Activated T-cell treated with anti-CD3 and anti-CD28 coated beads, Interleukin-2, amount 50 U/mL, for 1 hour (primary cell): ENCODE measurements around the gene SEZ6L.

Experiments
- DNase-seq: peaks from one replicate; pipeline ENCODE4 v3.0.0-alpha.2; 2020

Gene SEZ6L

DNA sequence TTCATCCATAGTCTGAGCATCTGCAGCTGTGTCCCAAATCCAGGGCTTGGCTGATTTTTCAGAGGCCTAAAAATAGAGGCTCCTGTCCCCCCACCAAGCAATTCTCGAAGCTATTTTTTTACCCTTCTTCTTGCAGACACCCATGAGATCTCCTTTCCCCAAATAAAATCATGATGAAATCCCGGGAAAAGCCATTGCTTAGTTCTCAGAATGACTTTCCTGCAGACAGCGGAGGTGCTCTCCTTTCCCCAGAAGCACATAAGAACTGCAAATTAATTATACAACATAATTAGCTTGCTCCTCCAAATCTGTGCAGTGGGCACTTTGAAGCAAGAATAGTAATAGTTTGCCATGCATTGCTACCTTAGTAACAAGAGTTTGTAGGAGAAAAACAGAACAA lies 176.2 kb downstream of the SEZ6L start:
- DNase-seq, result no peak

DNA sequence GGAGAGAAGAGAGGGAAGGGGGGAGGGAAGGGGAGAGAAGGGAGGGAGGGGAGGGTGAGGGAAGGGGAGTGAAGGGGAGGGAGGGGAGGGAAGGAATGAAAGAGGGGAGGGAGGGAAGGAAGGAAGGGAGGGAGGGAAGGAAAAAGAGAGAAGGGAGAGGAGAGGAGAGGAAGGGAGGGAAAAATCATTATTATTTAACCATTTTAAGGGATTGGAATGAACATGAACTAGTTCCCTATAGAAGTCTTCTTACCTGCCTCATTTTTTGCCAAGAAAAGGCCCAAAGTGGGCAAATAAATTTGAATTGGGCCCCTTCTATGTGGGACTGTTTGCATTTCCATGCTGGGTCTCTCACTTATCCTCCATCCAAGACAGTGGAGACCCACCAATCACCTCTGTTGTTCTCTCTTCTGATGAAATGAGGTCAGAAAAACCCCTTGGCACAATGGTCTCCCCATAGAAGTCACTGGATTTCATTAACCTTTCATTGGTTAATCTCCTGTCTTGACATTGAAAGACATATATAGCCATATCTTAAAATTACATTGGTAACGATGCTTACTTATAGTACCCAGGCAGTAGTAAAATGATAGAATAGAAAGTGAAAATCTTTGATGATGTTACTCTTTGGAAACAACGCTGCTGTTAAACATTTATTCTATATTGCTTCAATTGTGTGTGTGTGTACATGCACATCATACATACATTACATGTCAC lies 179.7 kb downstream of the SEZ6L start:
- no peak for DNase-seq

DNA sequence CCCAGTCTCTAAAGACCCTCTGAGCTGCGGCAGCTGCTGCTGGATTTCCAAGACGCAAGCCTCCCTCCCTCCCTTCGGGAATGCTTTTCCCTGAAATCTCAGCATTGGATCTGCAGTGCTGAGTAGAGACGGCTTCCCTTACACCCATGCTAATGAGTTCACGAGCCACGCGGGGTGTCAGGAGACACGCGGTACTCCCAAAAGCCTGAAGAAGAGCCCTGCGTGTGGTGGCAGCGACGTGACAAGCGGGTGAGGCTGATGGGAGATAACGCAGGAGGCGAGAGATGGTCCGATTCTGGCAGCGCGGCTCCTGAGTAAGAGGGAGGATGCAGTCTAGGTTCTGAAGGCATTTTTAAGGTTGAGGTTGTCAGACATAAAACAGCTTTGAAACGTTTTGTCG lies 185.4 kb downstream of the SEZ6L start:
- DNase-seq, result no peak

DNA sequence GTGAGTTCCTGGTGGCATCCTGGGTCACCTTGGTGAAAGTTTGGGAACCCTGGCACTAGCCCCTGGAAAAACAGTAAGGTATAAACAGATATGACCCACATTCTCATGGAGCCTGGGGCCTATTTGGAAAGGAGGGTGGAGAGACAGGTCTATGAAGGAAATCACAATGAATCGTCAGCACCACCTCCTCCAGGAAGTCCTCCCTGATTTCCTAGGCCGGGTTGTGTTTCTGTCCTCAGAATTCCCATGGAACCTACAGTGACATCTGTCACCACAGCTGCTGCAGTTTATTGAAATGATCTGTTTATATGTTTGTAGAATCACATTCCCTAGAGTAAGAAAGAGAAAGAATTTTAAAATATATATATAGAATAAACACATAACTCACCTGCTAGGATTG lies 188.0 kb downstream of the SEZ6L start:
- DNase-seq, result no peak

DNA sequence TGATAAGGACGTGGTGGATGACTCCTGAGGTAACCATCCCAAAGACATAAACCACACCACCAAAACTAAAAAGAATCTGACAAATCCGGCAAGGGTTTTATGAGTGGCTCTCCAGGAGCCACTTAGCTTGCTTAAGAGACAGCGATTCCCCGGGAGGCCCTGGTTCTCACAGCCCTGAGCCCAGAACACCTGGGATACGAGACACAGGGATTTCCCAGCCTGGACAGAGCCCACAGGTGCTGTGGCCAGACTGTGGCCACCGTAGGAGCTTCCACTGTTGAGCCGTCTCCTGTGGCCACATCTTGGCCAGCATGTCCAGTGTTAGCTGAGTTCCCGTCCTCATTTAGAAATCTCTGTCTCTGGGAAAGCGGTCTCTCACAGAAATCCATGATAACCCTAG lies 188.6 kb downstream of the SEZ6L start:
- no peak for DNase-seq

DNA sequence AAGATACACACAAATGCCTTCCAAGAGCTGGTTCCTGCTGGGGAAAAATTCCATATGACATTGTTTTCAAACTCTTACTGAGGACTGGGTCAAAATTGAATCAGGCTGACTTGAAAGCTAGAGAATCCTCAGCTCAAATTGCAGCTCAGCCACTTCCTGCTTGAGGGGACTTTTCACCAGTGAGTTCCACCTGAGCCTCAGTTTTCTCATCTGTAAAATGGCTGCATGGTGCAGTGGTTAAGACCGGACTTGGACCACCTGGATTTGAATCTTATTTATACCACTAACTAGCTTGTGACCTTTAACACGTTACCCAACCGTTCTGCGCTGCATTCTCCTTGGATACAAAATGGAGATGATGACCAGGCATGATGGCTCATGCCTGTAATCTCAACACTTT lies 189.9 kb downstream of the SEZ6L start:
- DNase-seq, result no peak

DNA sequence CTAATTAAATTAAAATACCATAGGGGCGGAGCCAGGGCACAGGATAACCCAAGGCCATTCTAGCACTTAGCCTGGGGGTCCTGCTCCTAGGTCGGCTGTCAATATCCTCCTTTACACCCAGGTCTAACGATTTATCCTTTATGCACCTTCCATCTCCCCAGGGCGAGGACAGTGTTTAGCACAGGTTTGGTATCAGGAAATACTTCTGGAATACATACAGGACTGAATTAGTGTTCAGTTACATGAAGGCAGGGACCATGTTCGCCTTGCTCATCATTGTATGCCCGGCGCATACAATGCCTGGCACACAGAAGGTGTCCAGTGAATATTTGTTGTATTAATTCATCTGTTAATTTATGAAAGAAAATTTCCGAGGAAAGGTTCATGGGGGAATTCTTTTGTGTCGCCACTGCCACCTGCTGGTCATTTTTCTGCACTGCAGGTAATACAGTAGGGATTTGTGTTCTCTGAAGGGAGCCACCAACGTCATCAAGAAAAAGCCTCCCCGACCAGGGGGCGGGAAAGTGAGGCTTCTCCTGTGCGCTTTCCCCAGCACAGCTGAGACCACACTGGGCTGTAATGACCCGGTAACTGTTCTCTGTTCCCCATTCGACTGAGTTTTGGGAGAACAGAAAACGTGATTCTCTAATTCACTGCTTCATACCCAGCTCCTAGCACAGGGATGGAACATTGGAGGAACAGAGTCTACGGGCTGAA lies 191.1 kb downstream of the SEZ6L start:
- peak; percentile 63 for DNase-seq

DNA sequence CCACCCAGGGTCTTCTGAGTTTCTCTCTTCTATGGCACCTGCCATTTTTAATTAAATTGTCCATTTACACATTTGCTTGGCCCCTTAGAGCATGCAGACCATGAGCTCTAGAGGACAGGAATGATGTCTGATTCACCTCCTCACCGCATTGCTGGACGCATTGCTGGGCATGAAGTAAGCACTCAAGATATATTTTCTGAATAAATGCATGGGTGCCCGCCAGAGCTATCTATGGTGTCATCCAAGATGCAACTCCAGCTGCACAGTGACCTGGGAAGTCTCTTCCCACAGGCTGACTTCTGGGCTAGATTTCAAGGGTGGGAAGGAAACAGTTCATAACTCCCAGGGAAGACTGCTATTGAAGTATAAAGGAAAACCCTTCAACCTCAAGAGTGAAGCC lies 193.2 kb downstream of the SEZ6L start:
- DNase-seq, result no peak

DNA sequence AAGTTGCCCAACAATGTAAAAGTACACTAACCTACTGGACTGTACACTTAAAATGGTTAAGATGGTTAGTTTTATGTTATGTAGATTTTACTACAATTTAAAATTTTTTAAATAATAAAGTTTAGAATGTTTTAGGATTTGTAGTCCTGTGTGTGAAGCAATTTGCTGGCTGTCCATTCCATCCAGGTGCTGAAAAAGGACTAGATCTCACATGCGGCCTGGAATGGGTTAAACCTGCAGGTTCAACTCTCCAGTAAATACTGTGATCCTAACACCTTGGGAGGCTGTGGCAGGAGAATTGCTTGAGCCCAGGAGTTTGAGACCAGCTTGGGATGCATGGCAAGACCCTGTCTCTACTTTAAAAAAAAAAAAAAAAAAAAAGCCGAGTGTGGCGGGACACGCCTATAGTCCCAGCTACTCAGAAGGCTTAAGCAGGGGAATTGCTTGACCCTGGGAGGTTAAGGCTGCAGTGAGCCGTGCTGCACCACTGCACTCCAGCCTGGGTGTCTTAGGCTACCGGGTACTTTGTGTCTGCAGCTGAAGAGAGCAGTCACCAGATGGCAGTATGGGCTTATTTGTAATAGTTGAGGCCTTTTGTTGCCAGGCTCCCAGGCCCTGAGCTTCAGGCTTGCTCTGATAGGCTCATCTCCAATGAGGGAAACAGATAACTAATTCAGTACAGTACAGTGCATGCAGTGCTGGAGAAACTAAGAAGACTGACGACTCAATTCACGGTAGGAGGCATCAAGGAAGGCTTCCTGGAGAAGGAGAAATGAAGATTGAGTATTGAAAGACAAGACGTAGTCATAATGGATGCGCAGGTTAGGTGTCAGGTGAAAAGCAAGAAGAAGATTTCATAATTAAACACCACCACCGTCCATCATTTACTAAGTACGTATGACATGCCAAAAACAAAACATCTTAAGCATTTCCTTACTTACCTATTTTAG lies 195.1 kb downstream of the SEZ6L start:
- DNase-seq, result peak; percentile 42

DNA sequence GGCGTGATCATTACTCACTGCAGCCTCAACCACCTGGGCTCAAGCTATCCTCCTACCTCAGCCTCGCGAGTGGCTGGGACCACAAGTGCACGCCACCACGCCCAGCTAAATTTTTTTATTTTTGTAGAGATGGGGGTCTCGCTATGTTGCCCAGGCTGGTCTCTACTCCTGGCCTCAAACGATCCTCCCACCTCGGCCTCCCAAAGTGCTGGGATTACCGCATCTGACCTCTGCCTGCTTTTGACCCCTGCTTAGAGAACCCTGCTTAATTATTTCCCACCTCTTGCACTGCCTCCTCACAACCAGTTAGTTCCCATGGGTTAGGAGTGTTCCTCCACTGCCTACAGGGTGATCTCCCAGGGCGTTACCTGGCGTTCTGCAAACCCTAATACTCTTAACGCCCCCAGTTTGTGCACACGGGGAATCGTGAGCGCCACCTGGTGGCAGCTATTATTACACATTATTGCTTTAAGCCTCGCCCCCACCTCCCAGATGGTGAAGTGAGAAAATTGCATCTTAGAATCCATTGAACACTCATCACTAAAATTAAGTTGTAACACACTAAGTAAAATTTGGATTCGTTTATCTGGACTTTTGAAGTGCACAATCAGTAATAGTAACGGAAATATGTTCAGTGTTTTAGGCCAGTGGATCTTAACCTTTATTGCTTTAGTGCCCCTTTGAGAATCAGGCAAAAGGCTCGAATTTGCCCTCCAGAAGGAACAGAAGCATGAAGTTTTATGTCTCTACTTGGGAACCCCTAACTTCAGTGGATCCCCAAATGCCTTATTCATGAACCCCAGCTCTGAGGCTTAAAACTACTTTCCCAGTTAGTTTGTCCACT lies 198.4 kb downstream of the SEZ6L start:
- DNase-seq, result peak; percentile 61

DNA sequence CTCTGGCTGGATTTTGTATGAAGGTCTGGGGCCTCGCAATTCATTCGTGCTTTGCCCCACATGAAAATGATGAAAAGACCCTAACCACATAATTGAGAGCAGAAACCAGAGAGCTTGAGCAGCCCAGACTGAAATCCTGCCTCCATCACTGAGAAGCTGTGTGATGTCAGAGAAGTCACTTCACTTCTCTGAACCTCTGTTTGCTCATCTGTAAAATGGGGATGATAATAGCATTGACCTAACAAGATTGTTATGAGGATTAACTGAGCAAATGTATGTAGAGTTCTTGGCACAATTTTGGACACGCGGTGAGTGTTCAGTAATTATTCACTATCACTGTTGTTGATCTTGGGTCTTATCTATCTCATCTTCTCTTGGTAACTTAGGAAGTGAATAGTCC lies 203.6 kb downstream of the SEZ6L start:
- DNase-seq, result no peak

DNA sequence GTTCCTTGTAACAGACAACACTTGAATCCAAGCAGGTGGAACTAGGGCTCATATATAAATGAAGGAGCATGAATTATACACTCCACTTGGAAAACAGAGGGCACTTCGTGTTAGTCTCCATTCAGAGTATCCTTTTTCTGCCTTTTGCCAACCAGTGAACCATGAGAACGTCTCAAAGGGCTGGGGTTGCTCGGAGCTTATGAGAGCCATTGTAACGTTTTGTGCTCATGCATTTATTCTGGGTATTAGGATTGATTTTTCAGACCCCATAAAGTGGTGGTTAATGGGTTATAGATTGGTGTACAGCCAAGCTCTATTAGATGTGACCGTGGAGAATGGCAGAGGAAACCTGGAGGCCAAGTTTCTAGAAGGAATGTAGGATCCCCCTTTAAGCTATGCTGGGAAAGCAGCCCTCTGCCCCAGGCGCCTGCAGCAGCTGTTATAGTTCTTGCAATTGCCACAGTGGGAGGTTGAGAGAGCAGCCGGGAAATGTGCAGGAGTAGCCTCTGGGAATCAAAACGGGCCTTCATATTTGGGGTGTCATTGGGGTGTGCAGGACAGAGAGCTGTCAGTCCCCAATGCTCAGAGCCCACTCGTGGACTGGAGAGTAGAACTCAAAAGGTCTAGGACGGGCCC lies 205.2 kb downstream of the SEZ6L start:
- no peak for DNase-seq

DNA sequence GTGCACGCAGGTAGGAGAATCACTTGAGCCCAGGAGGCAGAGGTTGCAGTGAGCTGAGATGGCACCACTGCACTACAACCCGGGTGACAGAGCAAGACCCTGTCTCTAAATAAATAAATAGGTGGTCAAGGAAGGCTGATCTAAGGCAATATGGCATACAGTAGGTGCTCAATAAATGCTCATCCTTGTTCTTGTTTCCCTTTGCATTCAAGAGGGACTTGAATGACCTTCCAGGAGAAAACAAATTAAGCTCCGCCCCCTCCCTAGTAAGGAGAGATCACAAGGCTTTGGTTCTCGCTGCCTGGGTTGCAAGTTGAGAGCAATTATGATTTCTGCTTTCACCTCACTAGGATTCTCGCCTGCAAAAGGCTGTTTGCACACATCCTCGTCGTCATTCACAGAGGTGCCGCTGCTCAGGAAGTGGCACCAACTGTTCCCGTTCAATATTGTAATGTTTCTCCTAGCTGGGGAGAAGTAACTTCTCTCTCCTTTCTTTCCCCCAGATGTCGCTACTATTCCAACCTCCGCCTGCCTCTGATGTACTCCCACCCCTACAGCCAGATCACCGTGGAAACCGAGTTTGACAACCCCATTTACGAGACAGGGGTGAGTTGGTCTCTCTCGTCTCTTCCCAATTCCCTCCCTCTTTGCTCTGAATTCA lies 208.0 kb downstream of the SEZ6L start:
- DNase-seq, result no peak

DNA sequence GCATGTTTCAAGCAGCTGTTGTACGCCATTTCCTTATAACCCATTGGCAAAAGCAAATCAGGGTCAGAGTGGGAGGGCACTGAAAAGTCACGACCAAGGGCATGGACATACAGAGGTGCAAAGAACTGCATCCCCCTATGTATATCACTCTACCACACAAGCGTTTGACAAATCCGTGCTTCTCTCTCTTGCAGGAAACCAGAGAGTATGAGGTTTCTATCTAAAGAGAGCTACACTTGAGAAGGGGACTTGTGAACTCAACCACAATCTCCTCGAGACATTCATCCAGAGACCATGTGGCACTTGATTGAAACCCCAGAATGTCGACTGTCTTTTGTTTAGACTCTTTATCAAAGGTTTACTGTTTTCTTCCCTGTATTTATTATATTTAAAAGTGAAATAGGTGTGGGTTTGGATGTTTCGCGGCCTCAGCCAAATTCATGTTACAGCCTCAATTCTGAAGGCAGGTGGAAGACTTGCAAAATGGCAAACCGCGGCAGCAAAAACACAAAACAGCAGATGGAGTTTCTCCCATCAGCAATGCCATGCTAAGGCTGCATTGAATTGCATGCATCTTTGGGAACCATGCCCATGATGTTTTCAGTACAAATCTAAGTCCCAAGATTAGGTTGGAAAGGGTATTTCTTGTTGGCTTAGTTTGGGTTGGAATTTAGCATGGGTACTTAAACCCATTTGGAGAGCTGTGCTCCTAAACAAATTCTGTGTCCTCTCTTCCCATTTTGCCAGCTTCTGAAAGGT lies 211.0 kb downstream of the SEZ6L start:
- DNase-seq, result no peak

DNA sequence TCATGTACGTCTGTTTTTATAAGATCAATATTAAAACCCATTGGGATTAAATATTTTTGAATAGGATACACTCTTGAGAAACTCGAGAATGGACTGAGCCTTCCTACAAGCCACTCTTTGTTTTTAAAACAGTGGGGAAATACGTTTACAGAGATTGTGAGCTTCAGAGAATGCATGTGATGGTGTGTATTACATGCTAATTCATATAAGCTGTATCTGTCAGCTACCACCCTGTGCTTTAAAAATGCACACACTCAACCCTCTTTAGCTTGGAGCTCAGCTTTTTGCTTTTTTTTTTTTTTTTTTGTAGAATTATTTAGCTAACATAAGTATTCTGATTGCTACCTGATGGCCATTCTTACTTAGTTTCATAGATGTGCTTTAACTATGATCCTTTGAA lies 213.5 kb downstream of the SEZ6L start:
- DNase-seq, result no peak

DNA sequence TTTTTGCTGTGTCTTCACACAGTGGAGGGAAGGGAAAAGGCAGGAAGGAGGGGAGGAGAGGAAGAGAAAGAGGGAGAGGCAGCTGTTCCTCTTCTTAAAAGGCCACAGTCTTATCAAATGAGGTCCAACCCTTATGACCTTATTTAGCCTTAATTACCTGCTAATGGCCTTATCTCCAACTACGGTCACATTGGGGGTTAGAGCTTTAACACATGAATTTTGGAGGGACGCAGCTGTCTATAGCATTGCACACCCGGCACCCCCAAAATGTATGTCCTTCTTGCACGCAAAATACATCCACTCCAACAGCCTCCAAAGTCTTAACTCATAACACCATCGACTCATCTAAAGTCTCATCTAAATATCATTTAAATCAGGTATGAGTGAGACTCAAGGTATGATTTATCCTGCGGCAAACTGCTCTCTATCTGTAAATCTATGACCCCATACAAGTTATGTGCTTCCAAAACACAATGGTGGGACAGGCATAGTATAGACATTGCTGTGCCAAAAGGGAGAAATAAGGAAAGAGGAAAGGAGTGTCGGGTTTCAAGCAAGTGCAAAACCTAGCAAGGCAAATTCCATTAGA lies 214.8 kb downstream of the SEZ6L start:
- no peak for DNase-seq

DNA sequence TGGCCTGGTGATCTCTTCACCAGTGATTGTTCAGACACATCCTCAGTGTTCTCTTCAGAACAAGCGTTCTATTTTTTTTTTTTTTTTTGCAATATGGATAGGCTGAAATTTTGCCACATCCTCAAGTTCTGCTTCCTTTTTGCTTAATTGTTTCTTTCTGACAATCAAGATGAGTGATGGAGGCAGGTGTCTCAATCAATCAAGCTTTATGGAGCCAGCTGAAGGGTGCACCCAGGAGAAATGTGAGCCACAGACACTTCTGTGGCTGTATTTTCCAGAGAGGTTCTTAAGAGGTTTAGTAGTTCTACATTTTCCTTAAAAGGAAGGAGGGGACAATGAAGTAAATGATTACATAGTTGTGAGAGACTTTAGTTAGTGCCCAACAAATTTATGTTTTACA lies 215.9 kb downstream of the SEZ6L start:
- DNase-seq, result no peak

DNA sequence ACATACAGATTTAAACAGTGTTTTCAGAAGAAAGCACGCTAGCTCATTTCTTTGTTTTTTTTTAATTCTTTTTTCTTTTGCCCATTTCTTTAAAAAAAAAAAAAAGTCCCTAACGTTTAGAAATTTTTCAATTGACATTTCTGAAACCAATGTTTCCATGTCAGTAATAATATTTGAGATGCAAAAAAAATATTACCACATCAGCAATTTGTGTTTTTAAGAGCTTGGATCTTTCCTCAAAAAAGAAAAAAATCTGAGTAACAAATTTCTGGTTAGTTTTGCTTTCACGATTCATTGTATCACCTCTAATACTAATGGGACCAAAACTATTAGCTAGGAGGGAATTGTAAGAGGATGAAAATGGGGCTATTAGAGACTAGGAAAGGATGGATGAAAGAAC lies 219.9 kb downstream of the SEZ6L start:
- no peak for DNase-seq

DNA sequence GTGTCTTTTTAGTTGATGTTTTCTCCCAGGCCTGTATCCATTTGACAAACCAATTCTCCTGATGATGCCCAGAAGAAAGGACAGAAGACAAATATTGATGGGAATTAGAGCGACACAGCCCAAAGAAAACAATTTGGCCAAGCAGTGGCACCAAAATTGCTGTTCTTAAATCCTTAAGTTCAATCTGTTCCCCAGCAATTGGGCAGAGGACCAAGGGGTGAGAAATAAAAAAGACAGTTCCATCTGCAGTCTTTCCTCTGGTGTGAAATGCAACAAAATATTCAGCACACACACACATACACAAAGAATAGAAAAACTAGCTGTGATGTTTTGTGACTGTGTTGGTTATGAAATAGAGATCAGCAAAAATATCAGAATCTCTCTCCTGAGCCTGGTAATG lies 221.8 kb downstream of the SEZ6L start:
- DNase-seq, result no peak

DNA sequence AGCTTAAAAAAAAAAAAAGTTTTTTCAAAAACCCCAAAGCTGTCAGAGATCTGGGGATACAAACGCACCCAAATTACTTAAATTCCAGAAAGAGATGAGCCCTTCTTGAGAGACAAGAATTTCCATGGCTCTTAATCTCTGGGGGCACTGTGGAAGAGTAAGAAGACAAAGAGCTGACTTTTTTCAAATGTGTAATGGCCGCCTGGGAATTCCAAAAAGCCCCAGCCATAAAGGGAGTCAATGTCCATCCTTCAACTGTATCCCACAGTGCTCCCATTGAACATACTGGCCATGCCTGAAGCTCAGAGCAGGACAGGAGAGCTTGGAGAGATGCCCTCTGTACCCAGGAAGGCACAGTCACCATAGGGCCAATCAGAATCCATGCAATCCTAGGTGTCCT lies 222.4 kb downstream of the SEZ6L start:
- DNase-seq, result no peak
